ENCODE results near the gene HSPB7.
"Not testable (repeated sequence)": the region's sequence is repeated elsewhere in the genome, so short reads cannot be mapped to it uniquely, and the experiment has no call there.

HSPB7 gene

DNA sequence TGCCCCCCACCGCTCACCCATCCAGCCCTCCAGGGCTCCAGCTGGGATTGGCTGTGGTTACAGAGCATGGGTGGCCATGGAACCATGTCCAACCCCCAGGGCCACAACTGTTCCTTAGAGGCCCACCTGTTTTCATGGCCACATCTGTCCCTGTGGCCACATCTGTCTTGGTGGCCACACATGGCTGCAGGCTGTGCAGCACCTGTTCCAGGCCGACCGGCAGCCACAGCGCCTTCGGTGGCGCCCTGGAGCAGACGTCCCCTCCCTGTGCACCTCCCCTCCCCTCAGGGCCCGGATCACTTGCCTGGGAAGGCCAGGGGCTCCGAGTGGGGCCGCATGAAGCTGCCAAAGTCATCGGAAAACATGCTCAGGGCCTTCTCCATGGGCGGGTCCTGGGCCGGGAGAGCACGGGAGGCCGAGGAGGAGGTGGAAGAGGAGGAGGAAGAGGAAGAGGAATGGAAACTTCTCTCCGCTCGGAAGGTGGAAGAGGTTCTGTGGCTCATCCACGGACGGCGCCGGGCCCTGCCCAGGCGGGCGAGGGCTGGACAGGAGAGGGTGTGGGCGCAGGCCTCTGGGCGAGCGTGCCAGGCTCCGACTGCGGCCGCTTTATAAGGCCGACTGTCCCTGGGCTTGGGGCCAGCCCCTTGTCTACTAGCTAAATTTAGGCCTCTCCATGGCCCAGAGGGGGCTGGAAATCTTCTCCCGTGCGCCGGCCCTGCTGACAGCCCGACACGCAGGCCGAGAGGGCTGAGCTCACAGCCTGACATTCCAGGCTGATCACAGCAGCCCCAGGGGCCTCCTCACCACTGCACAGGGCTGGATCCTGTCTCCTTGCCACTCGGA lies at the start of gene HSPB7:
Gene HSPB7, minus strand, starts transcription at position 583 of the 843 bp plus-strand sequence. Its CDS starts 80 bp downstream, at position 503.
- DNase-seq: no peak

DNA sequence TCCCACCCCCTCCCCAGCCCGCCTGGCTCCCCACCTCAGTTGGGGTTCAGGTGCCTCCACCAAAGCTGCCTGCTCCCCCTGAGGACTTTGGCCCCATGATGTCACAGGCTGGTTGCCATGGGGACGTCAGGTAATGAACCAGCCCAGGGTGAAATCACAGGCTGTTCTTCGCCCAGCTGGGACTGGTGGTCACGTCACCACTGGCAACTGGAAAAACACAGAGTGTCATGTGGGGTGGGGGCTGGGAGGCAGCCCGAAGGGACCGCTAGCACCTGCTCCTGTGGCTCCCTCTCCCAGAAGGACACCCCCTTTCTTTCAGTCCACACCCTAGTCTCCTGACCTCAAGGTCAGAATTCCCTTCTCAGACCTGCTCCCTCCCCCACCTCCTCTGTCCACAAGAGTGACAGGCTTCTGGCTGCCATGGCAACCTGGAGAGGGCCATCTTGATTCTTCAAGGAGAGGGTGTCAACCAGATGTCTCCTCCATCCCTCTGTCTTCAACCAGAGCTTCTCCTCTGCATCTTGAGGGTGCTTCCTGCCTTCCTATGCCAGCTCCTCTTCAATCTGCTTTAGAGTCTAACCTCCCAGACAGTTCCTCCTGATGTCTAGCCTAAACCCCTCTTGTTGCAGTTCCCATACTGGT lies 49.4 kb upstream of the HSPB7 start:
- DNase-seq: no peak

DNA sequence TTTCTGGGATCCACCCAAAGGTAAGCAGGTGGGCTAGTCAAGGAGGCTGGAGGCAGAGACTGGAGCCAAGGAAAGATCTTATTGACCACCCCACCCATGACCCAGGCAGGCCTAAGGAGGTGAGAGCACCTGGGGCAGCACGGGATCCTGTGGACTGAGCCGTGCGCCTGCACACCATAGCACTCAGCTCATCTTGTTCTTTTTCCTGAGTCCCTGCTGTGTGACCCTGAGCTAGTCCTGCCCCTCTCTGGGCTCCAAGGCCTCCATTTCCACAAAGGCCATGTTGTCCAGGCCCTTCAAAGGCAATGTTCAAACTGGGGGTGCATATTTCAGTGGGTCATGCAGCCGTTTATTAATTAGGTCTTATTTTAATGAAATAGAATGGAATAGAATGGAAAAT lies 48.4 kb upstream of the HSPB7 start:
- no peak for DNase-seq

DNA sequence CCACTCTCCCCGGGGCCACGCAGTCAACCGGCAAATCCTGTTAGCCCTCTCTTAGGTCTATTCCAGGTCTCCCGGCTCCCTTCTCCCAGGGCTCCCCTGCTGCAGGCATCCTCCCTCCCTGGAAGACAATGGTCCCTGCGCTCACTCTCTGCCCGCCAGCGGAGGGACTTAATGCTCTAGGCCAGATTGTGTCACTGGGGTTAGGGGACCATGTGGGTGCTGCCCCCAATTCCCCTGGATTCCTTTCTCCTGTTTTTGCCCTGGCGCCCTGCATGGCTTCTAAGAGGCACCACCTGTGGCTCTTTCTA lies 47.4 kb upstream of the HSPB7 start:
- DNase-seq: no peak

DNA sequence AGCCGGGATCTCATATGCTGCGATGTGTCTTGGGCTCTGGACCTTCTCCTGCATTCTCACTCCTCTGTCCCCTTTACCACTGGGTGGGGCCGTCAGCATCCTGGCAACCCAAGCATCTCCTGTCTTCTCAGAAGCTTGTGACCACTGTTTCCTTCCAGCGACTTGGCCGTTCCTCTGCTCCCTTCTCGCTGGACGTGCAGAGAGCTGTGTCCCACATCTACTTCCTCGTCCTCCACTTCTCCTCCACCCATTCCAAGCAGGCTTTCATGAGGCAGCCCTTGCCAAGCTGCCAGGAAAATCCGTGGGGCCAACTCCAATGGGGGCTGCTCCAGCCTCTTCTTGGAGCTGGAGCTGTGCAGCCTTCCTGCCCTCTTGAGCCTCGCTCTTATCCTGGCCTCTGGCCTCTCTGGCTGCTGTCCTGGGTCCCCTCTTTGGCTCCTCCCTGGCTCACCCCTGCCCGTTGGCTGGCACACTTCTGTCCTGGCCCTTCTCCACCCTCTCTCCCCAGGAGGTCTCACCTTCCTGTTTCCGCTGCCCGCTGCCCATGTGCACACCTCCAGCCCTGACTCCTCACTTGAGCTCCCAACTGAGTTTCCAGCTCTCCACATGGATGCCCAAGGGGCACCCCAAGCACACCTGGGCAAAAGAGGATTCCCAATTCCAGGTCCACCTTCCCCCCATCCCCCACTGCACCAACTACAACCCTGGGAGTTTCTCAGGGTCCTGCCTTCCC lies 46.9 kb upstream of the HSPB7 start:
- no peak for DNase-seq

DNA sequence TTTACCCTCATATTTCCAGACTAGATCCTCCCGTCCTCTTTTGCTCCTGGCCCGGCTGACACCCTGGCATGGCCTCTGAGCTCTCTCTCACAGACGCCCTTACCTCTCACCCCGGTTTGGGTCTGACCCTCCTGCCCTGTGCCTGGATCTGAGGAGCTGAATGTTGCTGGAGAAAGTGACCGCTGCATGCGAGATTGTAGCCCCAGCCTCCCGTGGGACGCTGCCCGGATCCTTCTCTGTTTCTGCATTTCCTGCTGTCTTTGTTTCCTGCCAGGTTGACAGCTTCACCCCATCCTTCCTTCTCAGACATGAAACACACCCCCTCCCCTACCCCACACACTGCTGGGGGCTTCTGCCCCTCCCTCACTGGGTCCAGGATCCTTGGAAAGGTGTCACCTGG lies 46.1 kb upstream of the HSPB7 start:
- no peak for DNase-seq

DNA sequence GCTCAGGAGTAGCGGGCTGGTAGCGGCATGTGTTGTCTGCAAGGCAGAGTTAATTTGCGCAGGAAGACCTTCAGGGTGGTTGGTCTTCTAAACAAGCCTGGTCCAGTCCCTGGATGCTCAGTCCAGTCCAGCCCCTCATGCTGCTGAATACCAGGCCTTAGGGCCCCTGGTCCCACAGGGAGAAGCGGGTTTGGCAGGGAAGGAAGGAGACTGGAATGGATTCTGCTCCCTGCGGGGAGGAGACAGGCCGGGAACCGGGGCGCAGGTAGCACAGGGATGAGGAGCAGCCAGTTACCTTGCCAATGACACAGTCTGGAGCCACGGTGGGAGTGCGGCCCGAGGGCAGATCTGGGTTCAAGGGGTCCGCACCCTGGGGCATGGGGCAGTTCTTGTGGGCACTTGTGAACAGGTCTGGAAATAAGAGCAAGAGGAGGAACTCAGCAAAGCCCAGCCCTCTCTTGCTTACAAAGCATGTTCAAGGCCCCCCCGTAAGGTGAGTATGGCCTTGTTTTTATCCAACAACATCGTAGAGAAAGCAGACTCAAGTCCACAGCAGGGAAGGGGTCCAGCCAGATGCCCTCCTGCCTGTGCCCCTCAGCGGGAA lies 45.5 kb upstream of the HSPB7 start:
- DNase-seq: no peak

DNA sequence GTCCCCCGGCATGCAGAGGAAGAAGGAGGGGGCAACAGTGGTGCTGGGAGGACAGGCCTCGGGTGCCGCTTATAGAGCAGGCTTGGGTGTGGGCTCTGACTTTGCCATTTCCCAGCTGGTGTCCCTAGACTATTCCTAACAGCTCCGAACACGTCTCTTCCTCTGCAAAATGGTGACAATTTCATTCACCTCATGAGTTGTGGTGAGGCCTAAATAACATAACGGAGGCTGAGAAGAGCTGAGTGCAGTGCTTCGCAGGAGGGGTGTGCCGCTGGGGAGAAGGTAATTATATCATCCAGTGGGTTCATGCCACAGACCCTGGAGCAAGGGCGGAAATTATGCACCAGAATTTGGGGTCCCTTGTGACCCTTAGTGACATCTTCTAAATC lies 44.8 kb upstream of the HSPB7 start:
- not testable (repeated sequence) for DNase-seq

DNA sequence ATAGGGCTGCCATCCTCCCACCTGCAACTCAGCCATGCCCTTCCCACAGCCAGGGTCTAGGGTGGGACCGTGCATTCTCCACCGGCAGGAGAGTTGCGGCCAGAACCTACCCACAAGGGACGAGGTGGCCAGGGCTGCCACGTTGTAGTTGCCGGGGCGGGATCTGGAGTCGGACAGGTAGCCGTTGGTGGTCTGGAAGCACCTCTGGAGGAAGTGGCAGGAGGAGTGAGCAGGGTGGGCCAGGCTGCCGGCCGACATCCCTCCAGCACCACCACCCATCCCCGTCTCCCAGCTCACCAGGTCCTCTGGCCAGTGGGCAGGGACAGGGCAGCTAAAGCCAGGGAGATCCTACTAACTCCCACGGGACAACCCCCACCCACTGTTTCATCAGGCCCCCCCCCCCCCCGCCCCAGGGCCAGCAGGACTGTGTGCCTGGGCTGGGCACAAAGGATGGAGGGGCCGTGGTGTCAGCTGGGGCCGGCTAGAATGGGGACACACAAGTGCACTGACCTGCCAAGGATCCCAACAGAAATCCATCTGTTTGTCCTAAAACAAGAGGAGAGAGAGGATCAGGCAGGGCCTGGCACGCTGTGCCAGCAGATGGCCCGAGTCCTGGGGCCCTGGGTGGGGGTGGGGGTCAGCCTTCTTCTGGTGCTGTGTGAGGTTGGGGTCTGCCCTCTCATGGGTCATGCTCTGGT lies 44.3 kb upstream of the HSPB7 start:
- not testable (repeated sequence) for DNase-seq

DNA sequence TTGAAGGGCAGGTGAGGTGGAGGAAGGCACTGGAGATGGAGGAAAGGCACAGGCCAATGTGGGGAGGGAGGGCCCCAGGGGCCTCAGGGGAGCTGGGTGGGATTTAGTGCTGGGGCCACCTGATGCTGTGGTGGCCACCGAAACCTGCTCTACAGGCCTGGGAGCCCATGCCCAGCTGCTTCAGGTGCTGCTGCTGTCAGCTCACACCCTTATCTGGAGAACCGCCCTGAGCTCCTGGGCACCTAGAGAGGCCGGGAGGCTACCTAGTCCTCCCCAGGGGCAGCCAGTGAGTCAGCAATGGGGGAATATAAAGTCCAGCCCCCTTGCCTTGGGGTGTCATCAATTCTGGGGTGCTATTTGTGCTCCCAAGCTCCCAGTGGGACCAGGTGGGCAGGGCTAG lies 43.4 kb upstream of the HSPB7 start:
- no peak for DNase-seq

DNA sequence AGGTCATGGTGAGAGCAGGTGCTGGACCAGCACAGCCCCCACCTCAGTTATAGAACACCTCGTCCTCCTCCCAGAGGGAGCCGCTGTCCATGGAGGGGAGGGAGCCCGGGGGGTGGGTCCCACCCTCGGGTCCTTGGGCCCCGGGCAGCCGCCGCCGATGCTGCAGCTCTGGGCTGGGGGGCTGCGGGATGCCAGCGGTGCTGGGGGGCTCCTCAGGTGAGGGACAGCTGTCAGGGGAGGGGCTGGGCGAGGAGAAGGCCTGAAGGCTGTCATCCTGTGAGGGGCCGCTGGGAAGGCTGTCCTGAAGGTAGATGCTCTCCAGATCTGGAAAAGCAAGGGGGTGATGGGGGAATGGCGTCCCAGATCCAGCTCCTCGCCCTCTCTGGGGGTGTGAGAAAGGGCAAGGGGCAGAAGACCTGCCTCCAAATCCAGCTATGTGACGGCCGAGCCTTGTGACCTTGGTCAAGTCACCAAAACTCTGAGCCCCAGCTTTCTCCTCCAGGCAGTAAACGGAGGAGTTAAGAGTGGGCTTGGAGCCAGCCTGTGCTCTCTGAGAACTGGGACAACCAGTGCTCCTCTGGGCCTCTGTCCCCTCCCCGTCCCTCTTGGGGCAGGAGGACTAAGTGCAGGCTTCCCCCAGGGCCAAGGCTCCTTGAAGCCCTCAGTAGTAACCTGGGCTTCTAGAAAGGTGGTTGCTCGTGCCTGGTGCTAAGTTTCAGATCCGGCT lies 40.7 kb upstream of the HSPB7 start:
- not testable (repeated sequence) for DNase-seq

DNA sequence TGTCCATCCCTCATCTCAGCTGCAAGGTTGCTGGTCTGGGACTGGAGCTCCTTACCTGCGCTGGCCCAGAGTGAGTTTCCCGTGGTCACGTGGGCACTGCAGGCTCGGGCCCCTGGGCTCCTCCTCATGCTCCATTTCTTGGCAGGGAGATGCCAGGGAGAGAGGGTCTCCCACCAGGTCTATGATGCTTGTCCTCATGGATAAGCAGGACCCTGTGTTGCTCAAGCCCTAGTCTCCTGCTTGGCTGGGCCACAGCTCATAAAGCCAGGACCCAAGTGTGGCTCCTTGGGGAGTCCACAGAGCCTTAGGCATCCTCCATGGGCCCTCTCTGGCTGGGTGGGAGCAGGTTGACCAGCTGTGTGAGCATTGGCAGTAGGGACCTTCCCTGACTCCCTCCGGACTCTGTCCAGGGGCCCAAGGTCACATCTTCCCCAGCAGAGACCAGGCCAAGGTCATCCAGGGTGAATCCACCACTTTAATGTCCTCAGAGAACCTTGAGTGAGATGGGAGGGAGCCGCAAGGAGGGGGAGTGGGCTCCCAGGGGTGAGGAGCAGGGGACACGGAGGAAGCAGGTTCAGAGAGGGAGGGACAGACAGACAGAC lies 39.6 kb upstream of the HSPB7 start:
- DNase-seq: not testable (repeated sequence)

DNA sequence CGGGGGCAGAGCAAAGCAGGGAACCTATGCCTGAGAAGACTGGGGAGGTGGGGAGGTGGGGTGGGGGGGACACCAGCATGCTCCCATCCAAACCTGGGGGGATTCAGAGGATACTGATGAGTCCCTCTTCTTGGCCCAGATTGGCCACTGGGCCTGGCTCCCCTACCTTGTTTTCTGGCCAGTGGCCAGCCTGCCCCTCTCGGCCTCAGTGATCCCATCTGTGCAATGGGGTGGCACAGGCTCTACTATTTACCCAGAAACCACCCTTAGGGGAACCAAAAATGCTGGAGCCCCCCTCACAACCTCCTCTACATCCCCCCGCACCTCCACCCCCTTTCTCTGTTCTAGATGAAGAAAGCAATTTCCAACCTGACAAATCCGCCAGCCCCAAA lies 38.7 kb upstream of the HSPB7 start:
- not testable (repeated sequence) for DNase-seq

DNA sequence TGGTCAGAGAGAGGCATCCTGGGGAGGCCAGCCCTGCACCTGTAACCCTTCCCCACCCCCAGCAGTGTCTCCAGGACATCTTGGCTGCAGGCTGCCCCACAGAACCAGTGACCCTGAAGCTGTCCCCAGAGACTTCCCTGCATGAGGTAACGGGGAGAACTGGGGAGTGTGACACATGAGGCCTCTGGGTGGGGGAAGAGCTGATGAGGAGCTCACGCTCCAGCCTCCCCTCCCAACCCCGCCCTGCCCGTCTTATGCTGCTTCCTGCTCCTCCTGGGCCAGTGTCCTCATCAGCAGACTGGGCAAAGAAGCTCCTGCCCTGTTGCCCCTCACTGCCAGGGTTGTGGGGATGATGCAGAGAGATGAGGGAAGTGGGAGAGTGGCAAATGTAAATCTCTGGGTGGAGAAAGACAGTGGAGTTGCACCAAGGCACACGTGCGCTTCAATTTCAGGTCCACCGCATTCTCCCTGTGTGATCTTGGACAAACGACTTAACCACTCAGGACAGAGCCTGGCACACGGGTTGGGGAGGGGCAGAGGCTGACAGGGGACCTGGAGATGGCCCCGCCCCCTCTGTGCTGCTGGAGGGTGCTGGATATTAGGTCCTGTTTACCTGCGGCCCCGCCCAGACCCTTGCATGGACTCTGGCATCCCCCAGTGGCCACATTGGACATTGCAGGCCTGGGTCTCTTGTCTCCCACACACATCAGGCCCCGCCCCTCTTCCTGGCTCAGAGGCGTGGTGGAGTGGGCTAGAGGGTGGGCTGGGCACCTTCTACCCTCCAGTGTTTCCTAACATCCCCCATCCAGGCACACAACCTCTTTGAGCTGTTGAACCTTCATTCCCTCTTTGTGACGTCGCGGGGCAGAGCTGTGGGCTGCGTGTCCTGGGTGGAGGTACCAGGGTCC lies 38.0 kb upstream of the HSPB7 start:
- peak; percentile 76 for DNase-seq

DNA sequence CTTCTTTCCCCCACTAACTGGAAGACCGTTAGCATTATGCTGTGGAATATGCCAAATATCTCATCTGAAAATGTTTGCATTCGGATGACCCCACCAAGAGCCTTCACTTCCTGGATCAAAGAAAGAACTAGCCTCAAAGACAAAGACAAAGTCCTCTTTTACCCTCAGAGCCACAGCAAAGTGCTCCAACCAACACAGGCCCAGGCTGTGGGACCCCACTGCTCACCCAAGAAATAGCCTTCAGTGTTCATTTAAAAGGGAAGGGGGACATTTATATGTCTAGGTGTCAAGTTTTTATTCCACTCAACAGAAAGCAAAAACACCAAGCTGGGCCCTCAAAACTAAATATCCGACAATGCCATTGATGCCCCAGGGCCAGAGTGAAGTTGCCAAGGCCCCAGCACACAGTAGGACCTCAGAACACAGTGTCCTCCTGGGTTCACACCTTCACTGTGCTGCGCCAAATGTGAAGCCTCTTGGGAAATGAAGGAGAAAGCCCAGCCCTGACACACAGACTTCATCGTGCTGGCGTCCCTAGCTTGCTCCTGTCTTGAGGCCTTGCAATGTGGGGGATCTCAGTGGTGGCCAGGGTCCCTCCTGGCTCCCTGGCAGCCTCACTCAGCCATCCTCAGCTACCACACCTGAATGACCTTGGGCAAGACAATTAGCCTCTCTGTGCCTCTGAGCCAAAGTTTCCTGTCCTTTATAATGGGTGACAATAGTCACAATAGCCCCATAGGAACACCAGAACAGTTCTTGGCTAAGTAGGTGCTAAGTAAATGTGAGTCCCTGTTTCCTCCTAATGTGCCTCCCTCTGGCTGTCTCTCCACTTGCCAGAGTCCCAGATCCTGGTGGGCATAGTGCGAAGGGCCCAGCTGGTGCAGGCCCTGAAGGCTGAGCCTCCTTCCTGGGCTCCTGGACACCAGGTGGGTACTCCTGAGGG lies 37.0 kb upstream of the HSPB7 start:
- DNase-seq: no peak

DNA sequence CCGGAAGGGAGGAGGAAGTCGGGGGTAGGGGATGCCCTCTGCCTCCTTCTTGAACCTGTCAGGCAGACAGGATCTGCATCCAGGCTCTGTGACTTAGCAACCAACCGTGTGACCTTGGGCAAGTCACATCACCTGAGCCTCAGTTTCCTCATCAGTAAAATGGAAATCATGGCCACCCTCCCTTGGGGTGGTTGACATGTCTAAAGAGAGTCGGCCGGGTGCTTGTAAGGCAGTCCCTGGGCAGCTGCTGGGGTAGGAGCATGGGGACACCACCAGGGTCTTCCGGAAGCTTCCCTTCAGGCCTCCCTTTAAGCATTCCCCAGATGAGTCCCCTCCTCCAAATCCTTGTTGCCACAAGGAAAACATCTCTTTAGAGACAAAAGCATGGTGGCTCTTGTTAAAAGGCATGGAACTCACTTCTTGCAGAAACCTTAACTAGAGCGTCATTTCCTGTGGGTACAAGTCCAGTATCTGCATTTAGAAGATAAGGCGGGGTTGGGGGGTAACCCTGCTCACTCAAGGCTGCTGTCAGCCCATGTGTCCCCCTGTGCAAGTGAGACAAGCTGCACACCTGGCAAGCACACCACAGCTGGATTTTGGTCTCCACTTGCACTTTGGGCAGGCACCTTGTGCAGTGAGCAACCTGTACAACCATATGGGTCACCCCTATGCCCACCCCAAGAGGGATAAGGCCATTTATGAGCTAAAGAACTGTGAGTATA lies 36.1 kb upstream of the HSPB7 start:
- no peak for DNase-seq

DNA sequence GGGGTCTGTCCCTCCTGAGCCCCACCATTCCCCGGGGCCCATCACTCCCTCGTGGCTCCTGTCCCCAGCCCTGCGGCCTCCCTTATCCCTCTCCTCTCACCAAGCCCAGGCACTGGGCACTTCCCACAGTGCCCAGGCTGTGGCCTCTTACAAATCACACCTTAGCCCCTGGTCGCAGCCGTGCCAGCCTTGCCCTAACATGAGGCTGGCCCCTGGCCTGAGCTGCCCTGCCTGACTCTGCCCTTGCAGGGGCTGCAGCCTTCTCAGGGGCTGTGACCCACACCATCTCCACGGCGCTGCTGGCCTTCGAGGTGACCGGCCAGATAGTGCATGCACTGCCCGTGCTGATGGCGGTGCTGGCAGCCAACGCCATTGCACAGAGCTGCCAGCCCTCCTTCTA lies 34.1 kb upstream of the HSPB7 start:
- not testable (repeated sequence) for DNase-seq

DNA sequence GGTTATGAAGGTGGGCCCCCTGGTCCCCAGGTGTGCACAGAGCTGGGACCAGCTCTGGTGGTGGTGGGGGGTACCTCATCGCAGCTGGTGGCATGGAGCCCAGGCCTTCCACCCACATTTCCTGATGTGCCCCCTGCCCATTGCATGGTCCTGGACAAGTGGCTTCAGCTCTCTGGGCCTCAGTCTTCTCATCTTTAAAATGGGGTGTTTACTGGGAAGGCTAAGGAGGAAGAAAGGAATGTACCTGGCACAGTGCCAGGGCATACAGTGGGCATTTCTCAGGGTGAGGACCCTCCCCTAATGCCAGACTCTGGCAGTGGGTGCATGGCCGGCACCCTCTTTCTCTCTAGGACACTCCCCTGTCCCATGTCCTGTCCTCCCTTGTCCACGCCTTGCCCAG lies 33.2 kb upstream of the HSPB7 start:
- no peak for DNase-seq

DNA sequence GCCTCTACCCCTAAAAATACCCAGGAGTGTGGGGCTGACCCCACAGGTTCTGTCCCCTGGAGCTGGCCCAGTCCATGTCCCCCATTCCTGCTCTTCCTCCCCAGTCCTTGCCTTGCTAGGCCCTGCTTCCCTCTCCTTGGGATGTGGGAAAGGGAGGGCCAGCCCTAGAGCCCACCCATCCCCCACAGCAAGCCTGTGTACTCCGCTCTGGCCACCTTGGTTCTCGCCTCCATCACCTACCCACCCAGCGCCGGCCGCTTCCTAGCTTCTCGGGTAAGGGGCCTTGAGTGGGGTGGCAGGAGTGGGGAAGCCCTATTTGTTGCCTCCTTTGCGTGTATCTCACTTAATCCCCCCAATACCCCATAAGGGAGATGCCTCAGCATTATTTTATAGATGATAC lies 32.5 kb upstream of the HSPB7 start:
- no peak for DNase-seq
